ENCODE results near the gene CENPM. TPM values are rescaled to one million over a fixed set of nuclear protein-coding genes. Genes with fewer than 3 reads are reported as not detected.

CENPM gene
- total RNA-seq (ENCODE audit: low replicate concordance), result 0.70 and 9.2 TPM in 2 replicates

GRCh38 chr22:41946629-41947423 is at the start of gene CENPM:
CENPM (minus strand) TSS chr22:41947152; CDS start chr22:41947076, 76 bp downstream.

DNA sequence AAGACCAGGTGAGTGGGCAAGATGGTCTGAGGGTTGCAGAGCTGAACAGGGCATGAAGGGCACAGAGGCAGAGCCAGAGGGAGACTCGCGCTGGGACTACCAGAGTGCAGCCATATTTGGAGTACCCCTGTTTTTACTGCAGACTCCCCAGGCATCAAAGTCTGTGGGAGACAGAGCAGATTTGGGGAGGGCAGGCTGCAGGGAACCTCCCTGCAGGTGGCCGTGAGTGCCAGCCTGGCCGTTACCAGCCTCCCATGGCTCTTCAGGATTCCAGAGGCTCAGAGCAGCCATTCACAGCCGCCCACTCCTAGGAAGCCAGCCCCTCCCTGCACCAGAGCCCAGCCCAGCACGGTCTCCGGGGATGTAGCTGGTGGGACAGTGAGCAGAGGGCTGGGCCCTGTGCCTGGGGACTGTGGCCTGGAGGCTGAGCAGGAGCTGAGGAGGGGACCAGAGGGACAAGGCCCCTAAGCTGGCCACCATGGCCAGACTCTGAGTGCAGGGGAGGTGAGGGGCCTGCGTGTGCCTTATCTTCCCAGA is 22.2 kb upstream of the CENPM start, which contains the start of gene SEPTIN3:
SEPTIN3 (plus strand) TSS at position 334 of the 537 bp plus-strand sequence. CDS start 2,050 bp downstream, outside the sequence.

GRCh38 chr22:41951898-41952474 is 5.0 kb upstream of the CENPM start, which contains the start of gene SMIM45:
SMIM45 (plus strand) TSS chr22:41952150.

GRCh38 chr22:41915035-41915785 is 31.7 kb downstream of the CENPM start, which contains the start of gene SHISA8:
SHISA8 (minus strand) TSS chr22:41915074; CDS start chr22:41914667, 407 bp downstream.

Other genes with a start within 250 kb of the CENPM start
- gene MEI1, start 247.6 kb downstream of the CENPM start, total RNA-seq (ENCODE audit: low replicate concordance), result 0.12 and 1.1 TPM in 2 replicates
- 4.0 and 7.5 TPM in 2 replicates for gene CCDC134, start 146.5 kb downstream of the CENPM start, total RNA-seq (ENCODE audit: low replicate concordance)
- gene SREBF2, start 114.0 kb downstream of the CENPM start, total RNA-seq (ENCODE audit: low replicate concordance), result 30.1 and 48.3 TPM in 2 replicates
- not detected in 2 replicates for gene SHISA8, start 32.1 kb downstream of the CENPM start, total RNA-seq (ENCODE audit: low replicate concordance)
- gene TNFRSF13C, start 20.3 kb downstream of the CENPM start, total RNA-seq (ENCODE audit: low replicate concordance), result not detected in 2 replicates
- 0.35 TPM in 1 of 2 replicates, not detected in the other for gene SEPTIN3, start 22.3 kb upstream of the CENPM start, total RNA-seq (ENCODE audit: low replicate concordance)
- 0.23 and 0.30 TPM in 2 replicates for gene WBP2NL, start 51.6 kb upstream of the CENPM start, total RNA-seq (ENCODE audit: low replicate concordance)
- gene NAGA, start 123.7 kb upstream of the CENPM start, total RNA-seq (ENCODE audit: low replicate concordance), result 27.2 and 38.3 TPM in 2 replicates
- 11.6 and 19.4 TPM in 2 replicates for gene PHETA2, start 127.1 kb upstream of the CENPM start, total RNA-seq (ENCODE audit: low replicate concordance)
- 7.8 and 16.8 TPM in 2 replicates for gene SMDT1, start 132.5 kb upstream of the CENPM start, total RNA-seq (ENCODE audit: low replicate concordance)
- 61.3 and 63.1 TPM in 2 replicates for gene NDUFA6, start 143.6 kb upstream of the CENPM start, total RNA-seq (ENCODE audit: low replicate concordance)
- 0.12 and 0.15 TPM in 2 replicates for gene CYP2D6, start 183.7 kb upstream of the CENPM start, total RNA-seq (ENCODE audit: low replicate concordance)

Measured in smooth muscle cell of the coronary artery (primary cell).